Astrocyte of the cerebellum (primary cell): Measurements from ENCODE around the gene OTOS.

Source experiments
- DNase-seq: peaks from one replicate; pipeline ENCODE4 v3.0.0-alpha.2; 2011; ENCODE audit warnings: low read depth
- H3K4me3 ChIP-seq: 2 replicates; pipeline ENCODE4 v1.5.1; 2011; ENCODE audit warnings: mild to moderate bottlenecking, low read depth, low read length, moderate library complexity
- in situ Hi-C: cut with HindIII; loops from 2 replicates; pipeline ENCODE4 v1.10.0; 2017; ENCODE audit warnings: low sequenced_read_pairs
- TF ChIP-seq, protein P1 (sequence below): IDR thresholded peaks from 2 replicates; pipeline ENCODE4 v1.5.1; 2012; ENCODE audit warnings: low read length, low read depth, moderate library complexity, mild to moderate bottlenecking; ENCODE audit errors: missing control alignments

Gene OTOS

DNA sequence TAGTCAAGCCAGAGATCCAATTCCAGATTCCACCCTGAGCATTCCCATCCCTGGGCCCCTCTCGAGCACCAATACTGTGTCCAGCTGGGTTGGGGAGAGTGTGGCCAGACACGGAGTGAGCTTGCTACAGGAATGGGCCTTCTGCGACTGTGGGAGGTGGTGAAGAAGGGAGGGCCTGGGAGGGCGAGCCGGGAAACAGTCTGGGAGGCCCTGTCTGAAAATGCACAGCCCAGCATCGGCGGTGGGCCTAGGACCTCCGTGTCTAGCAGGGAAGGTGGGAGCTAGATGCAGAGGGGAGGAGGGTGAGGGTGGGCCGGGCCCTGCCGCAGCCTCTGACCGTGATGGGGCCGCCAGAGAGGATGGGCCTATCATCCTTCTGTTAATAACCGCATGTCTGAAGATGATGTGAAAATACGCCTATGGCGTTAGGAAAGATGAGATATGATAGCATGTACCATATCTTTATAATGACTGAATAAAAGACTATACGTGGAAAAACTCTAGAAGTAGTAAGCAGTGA, 1.9 kb upstream of the OTOS start:
- no peak overlapping the region for H3K4me3 ChIP-seq
- no peak for DNase-seq
- TF ChIP-seq, protein P1, sequence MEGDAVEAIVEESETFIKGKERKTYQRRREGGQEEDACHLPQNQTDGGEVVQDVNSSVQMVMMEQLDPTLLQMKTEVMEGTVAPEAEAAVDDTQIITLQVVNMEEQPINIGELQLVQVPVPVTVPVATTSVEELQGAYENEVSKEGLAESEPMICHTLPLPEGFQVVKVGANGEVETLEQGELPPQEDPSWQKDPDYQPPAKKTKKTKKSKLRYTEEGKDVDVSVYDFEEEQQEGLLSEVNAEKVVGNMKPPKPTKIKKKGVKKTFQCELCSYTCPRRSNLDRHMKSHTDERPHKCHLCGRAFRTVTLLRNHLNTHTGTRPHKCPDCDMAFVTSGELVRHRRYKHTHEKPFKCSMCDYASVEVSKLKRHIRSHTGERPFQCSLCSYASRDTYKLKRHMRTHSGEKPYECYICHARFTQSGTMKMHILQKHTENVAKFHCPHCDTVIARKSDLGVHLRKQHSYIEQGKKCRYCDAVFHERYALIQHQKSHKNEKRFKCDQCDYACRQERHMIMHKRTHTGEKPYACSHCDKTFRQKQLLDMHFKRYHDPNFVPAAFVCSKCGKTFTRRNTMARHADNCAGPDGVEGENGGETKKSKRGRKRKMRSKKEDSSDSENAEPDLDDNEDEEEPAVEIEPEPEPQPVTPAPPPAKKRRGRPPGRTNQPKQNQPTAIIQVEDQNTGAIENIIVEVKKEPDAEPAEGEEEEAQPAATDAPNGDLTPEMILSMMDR: no peak
- in situ Hi-C loops: no loop called here

GRCh38 chr2:240141736-240142135, 1.3 kb upstream of the OTOS start:
- no peak overlapping the region for H3K4me3 ChIP-seq
- in situ Hi-C loops: no loop called here
- TF ChIP-seq, protein P1: no peak
- no peak for DNase-seq

DNA sequence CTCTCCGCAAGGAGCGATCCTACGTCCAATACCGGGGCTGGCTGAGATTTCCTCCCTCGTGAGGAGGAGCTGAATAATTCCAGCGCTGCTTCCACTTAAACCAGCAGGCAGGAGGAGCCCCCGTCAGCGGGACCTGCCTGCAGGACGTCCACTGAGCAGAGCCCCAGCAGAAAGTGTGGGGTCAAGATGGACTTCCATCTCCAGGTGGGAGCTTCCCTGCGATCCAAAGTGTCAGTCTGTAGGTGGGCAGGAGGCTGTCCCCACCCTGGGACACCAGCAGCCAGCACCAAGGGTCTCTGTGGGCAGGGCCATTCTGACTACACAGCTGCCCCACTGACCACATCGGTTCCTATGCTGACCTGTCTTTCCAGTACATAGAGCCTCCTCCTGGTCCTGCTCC, 462 bp upstream of the OTOS start:
- no peak for DNase-seq

GRCh38 chr2:240139666-240140393, 628 bp downstream of the OTOS start:
- in situ Hi-C loops: no loop called here
- TF ChIP-seq, protein P1: no peak
- no peak overlapping the region for H3K4me3 ChIP-seq
- DNase-seq: no peak

More for the DNA sequence above, 462 bp upstream of the OTOS start:
- H3K4me3 ChIP-seq: no peak overlapping the region
- TF ChIP-seq, protein P1: no peak
- in situ Hi-C loops: no loop called here

GRCh38 chr2:240139011-240139441, 1.4 kb downstream of the OTOS start:
- DNase-seq: no peak

GRCh38 chr2:240138254-240138984, 2.0 kb downstream of the OTOS start:
- no peak overlapping the region for H3K4me3 ChIP-seq
- DNase-seq: no peak
- in situ Hi-C loops: no loop called here
- TF ChIP-seq, protein P1: no peak

More at GRCh38 chr2:240139011-240139441, 1.4 kb downstream of the OTOS start:
- TF ChIP-seq, protein P1: no peak
- in situ Hi-C loops: no loop called here
- H3K4me3 ChIP-seq: no peak overlapping the region
